ENCODE measurements around the gene CSMD2.

DNA sequence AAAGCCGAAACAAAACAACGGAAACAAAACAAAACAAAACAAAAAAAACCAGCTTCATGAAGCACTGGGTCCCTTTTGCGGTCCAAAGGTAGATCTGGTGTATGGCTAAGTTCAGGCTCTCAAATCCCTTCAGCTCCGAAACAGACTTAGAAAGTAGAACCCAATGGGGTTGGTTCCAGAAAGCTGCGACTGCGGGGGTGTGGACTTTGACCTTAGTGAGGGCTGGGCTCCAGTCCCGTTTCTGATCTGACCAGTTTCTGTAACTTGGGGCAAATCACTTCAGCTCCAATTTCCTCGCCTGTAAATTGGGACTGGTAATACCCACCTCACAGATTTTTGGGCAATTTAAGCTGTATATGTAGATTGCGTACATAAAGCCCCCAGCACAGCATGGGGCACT lies 587.4 kb downstream of the CSMD2 start:
- TF ChIP-seq, protein P1, sequence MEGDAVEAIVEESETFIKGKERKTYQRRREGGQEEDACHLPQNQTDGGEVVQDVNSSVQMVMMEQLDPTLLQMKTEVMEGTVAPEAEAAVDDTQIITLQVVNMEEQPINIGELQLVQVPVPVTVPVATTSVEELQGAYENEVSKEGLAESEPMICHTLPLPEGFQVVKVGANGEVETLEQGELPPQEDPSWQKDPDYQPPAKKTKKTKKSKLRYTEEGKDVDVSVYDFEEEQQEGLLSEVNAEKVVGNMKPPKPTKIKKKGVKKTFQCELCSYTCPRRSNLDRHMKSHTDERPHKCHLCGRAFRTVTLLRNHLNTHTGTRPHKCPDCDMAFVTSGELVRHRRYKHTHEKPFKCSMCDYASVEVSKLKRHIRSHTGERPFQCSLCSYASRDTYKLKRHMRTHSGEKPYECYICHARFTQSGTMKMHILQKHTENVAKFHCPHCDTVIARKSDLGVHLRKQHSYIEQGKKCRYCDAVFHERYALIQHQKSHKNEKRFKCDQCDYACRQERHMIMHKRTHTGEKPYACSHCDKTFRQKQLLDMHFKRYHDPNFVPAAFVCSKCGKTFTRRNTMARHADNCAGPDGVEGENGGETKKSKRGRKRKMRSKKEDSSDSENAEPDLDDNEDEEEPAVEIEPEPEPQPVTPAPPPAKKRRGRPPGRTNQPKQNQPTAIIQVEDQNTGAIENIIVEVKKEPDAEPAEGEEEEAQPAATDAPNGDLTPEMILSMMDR (IDR thresholded peaks at IDR 0.05; ENCODE audit: borderline replicate concordance, extremely low read depth, low read length, poor library complexity, severe bottlenecking), result no peak
- TF ChIP-seq EZH2 (IDR thresholded peaks at IDR 0.05; ENCODE audit: borderline replicate concordance, low read depth, low read length, severe bottlenecking), result no peak
